ENCODE results near the gene TEKT5. TPM values are rescaled to one million over a fixed set of nuclear protein-coding genes. Genes with fewer than 3 reads are reported as not detected.

Gene TEKT5
- total RNA-seq, 1 donor from 2014 or later: not detected

GRCh38 chr16:10611825-10612342, 82.8 kb downstream of the TEKT5 start:
- DNase-seq (ENCODE audit: low read depth in 2 of 2): no peak

- DNase-seq (ENCODE audit: low read depth in 2 of 2): no peak
These were observed 84.1 kb downstream of the TEKT5 start for GRCh38 chr16:10610499-10611184.

- peak in 1 of 2 donors; percentile 23 for DNase-seq (ENCODE audit: low read depth in 2 of 2)
These were observed 85.3 kb downstream of the TEKT5 start for GRCh38 chr16:10609402-10609774.

GRCh38 chr16:10608687-10609401, 85.9 kb downstream of the TEKT5 start:
- no peak for DNase-seq (ENCODE audit: low read depth in 2 of 2)

- DNase-seq (ENCODE audit: low read depth in 2 of 2): no peak
These were observed 87.6 kb downstream of the TEKT5 start for GRCh38 chr16:10607157-10607556.

- no peak for DNase-seq (ENCODE audit: low read depth in 2 of 2)
These were observed 88.1 kb downstream of the TEKT5 start for GRCh38 chr16:10606607-10607006.

- no peak for DNase-seq (ENCODE audit: low read depth in 2 of 2)
These were observed 89.1 kb downstream of the TEKT5 start for GRCh38 chr16:10605636-10606035.

- no peak for DNase-seq (ENCODE audit: low read depth in 2 of 2)
These were observed 93.0 kb downstream of the TEKT5 start for GRCh38 chr16:10601444-10602408.

- no peak for DNase-seq (ENCODE audit: low read depth in 2 of 2)
These were observed 93.8 kb downstream of the TEKT5 start for GRCh38 chr16:10600782-10601443.

- DNase-seq (ENCODE audit: low read depth in 2 of 2): no peak
These were observed 95.1 kb downstream of the TEKT5 start for GRCh38 chr16:10599626-10600025.

GRCh38 chr16:10598157-10598556, 96.6 kb downstream of the TEKT5 start:
- DNase-seq (ENCODE audit: low read depth in 2 of 2): peak in 1 of 2 donors; percentile 65

- DNase-seq (ENCODE audit: low read depth in 2 of 2): no peak
These were observed 97.5 kb downstream of the TEKT5 start for GRCh38 chr16:10597187-10597601.

GRCh38 chr16:10594312-10594950, 100.3 kb downstream of the TEKT5 start:
- DNase-seq (ENCODE audit: low read depth in 2 of 2): no peak

- no peak for DNase-seq (ENCODE audit: low read depth in 2 of 2)
These were observed 102.1 kb downstream of the TEKT5 start for GRCh38 chr16:10592611-10593010.

GRCh38 chr16:10590342-10590741, 104.4 kb downstream of the TEKT5 start:
- DNase-seq (ENCODE audit: low read depth in 2 of 2): no peak

GRCh38 chr16:10589109-10589508, 105.6 kb downstream of the TEKT5 start:
- DNase-seq (ENCODE audit: low read depth in 2 of 2): no peak

GRCh38 chr16:10587622-10588021, 107.1 kb downstream of the TEKT5 start:
- no peak for DNase-seq (ENCODE audit: low read depth in 2 of 2)

- no peak for DNase-seq (ENCODE audit: low read depth in 2 of 2)
These were observed 109.7 kb downstream of the TEKT5 start for GRCh38 chr16:10584981-10585438.

GRCh38 chr16:10583269-10583668, 111.5 kb downstream of the TEKT5 start:
- DNase-seq (ENCODE audit: low read depth in 2 of 2): no peak

GRCh38 chr16:10581507-10581906, 113.2 kb downstream of the TEKT5 start:
- DNase-seq (ENCODE audit: low read depth in 2 of 2): no peak

GRCh38 chr16:10580883-10581247, 113.9 kb downstream of the TEKT5 start:
- DNase-seq (ENCODE audit: low read depth in 2 of 2): no peak
